Skin of body (tissue), 2 donors: ENCODE results near the gene FAM200B. TPM values are rescaled to one million over a fixed set of nuclear protein-coding genes. Genes with fewer than 3 reads are reported as not detected.
A peak's percentile ranks its signal among the peaks of the same experiment; 100 is the strongest.

Experiments used
- DNase-seq: peaks from one replicate; lab custom pipeline; 2025; lab: John Stamatoyannopoulos, UW
- total RNA-seq: library from RNA; depleted of rRNA; stranded (reverse); fragments of >200 nt; gene quantifications from one replicate; pipeline ENCODE4 v1.2.3, GENCODE V29; 2014

Gene FAM200B
- total RNA-seq, 1 donor from 2014 or later = 20.3 TPM

GRCh38 chr4:15668566-15669435 is 12.8 kb upstream of the FAM200B start:
- no peak for DNase-seq

GRCh38 chr4:15670576-15670975 is 11.1 kb upstream of the FAM200B start:
- DNase-seq = no peak

- DNase-seq = no peak
Observed at GRCh38 chr4:15672101-15672500, 9.5 kb upstream of the FAM200B start.

- no peak for DNase-seq
Observed at GRCh38 chr4:15673337-15673736, 8.3 kb upstream of the FAM200B start.

GRCh38 chr4:15674046-15674445 is 7.6 kb upstream of the FAM200B start:
- no peak for DNase-seq

GRCh38 chr4:15674926-15675325 is 6.7 kb upstream of the FAM200B start:
- no peak for DNase-seq

- no peak for DNase-seq
Observed at GRCh38 chr4:15675356-15675755, 6.3 kb upstream of the FAM200B start.

GRCh38 chr4:15676039-15676438 is 5.6 kb upstream of the FAM200B start:
- no peak for DNase-seq

- DNase-seq = no peak
Observed at GRCh38 chr4:15676899-15677298, 4.7 kb upstream of the FAM200B start.

- no peak for DNase-seq
Observed at GRCh38 chr4:15677507-15677988, 4.1 kb upstream of the FAM200B start.

GRCh38 chr4:15681067-15681371 is 608 bp upstream of the FAM200B start:
- no peak for DNase-seq

- DNase-seq = peak; percentile 41
Observed at GRCh38 chr4:15682242-15683142, 865 bp downstream of the FAM200B start.

- DNase-seq = no peak
Observed at GRCh38 chr4:15683143-15683495, 1.5 kb downstream of the FAM200B start.

GRCh38 chr4:15684498-15684897 is 2.9 kb downstream of the FAM200B start:
- no peak for DNase-seq

GRCh38 chr4:15688051-15688450 is 6.4 kb downstream of the FAM200B start:
- DNase-seq = no peak

- DNase-seq = no peak
Observed at GRCh38 chr4:15689540-15689939, 7.9 kb downstream of the FAM200B start.

- peak; percentile 82 for DNase-seq
Observed at GRCh38 chr4:15690020-15690809, 8.6 kb downstream of the FAM200B start.

GRCh38 chr4:15691346-15692135 is 9.9 kb downstream of the FAM200B start:
- DNase-seq = no peak

GRCh38 chr4:15692602-15693001 is 11.0 kb downstream of the FAM200B start:
- no peak for DNase-seq

GRCh38 chr4:15694431-15694830 is 12.8 kb downstream of the FAM200B start:
- DNase-seq = no peak

- no peak for DNase-seq
Observed at GRCh38 chr4:15695240-15695699, 13.6 kb downstream of the FAM200B start.
